Stimulated activated naive CD8-positive, alpha-beta T cell treated with anti-CD3 and anti-CD28 coated beads, Interleukin-15, amount 100 ng/mL, for 72 hours (primary cell): ENCODE results near the gene GH1.
A peak's percentile ranks its signal among the peaks of the same experiment; 100 is the strongest.
"Not testable (repeated sequence)": the region's sequence is repeated elsewhere in the genome, so short reads cannot be mapped to it uniquely, and the experiment has no call there.

Experiments used
- ATAC-seq: fragments of 150-1000 bp; cut with Tn5 transposase; 2 replicates; pipeline ENCODE4 v1.10.0; 2021; ENCODE audit warnings: mild to moderate bottlenecking, moderate library complexity
- DNase-seq, 2 donors: peaks; one replicate each; pipeline ENCODE4 v3.0.0; 2021 to 2022
- H3K27ac Mint-ChIP-seq, 2 donors: one replicate each; pipeline ENCODE4 v1.8.0; 2022; ENCODE audit warnings: mild to moderate bottlenecking in 2 of 2, mixed read lengths in 2 of 2, moderate library complexity in 2 of 2
- H3K27me3 Mint-ChIP-seq: one replicate; pipeline ENCODE4 v1.8.0; 2022; ENCODE audit warnings: mixed read lengths
- H3K4me1 Mint-ChIP-seq: one replicate; pipeline ENCODE4 v1.8.0; 2022; ENCODE audit warnings: mild to moderate bottlenecking, mixed read lengths
- H3K4me3 Mint-ChIP-seq, 2 donors: one replicate each; pipeline ENCODE4 v1.8.0; 2022; ENCODE audit warnings: mild to moderate bottlenecking in 2 of 2, mixed read lengths in 2 of 2, moderate library complexity in 1 of 2
- H3K9me3 Mint-ChIP-seq, 2 donors: one replicate each; pipeline ENCODE4 v1.8.0; 2022; ENCODE audit warnings: mixed read lengths in 2 of 2

The GH1 gene

GRCh38 chr17:63873577-63873976 lies 45.1 kb downstream of the GH1 start, which contains the start of gene CSH2:
Gene CSH2, minus strand, starts transcription at chr17:63873677. Its CDS starts 63 bp downstream, at chr17:63873614.
- ATAC-seq, H3K9me3 Mint-ChIP-seq, H3K27ac Mint-ChIP-seq, H3K4me3 Mint-ChIP-seq, H3K27me3 Mint-ChIP-seq, H3K4me1 Mint-ChIP-seq, DNase-seq: not testable (repeated sequence)

- not testable (repeated sequence) for H3K9me3 Mint-ChIP-seq, H3K4me1 Mint-ChIP-seq, H3K27me3 Mint-ChIP-seq, H3K4me3 Mint-ChIP-seq, ATAC-seq, DNase-seq, H3K27ac Mint-ChIP-seq
These were observed 46.8 kb downstream of the GH1 start for GRCh38 chr17:63871646-63872365.

GRCh38 chr17:63870292-63870665 lies 48.4 kb downstream of the GH1 start:
- not testable (repeated sequence) for H3K4me3 Mint-ChIP-seq, DNase-seq, H3K27ac Mint-ChIP-seq, H3K9me3 Mint-ChIP-seq, H3K4me1 Mint-ChIP-seq, ATAC-seq, H3K27me3 Mint-ChIP-seq

- DNase-seq, H3K27me3 Mint-ChIP-seq, H3K4me3 Mint-ChIP-seq, H3K27ac Mint-ChIP-seq, H3K9me3 Mint-ChIP-seq, H3K4me1 Mint-ChIP-seq: not testable (repeated sequence)
- peak; percentile 45 for ATAC-seq
These were observed 48.9 kb downstream of the GH1 start for GRCh38 chr17:63869491-63870291.
